ENCODE data around the gene SLC7A7. TPM values are rescaled to one million over a fixed set of nuclear protein-coding genes. Genes with fewer than 3 reads are reported as not detected.

Gene SLC7A7
- total RNA-seq, 1 experiment from 2014 or later: 3.1 TPM

GRCh38 chr14:22845821-22846625, 30.8 kb upstream of the SLC7A7 start:
- Mint-ChIP-seq H3K36me3 (ENCODE audit: insufficient read depth in 1 of 3, low read depth in 3 of 3) (peaks cover 17 to 52% (median 50%) of the 10 kb centered on the region in 3 experiments), H3K27me3 (ENCODE audit: low read depth) (no peaks in the 10 kb centered on the region; the same call in 1 of the 2 replicates), H3K4me1 (peaks cover 23 to 28% of the 10 kb centered on the region in 2 experiments), H3K9me3 (no peaks in the 10 kb centered on the region), H3K4me3 (no peak overlapping the region), H3K27ac (no peak overlapping the region; a peak in 2 of 7 replicates)
- no peak for TF ChIP-seq CTCF (conservative IDR thresholded peaks at IDR 0.05)
- Histone ChIP-seq H2BK5ac (ENCODE audit: insufficient read length, low read length) (no peak overlapping the region), H3K14ac (ENCODE audit: insufficient read depth, low read length) (no peak overlapping the region), H3K4me1 (ENCODE audit: insufficient read depth, low read length) (peaks cover 2% of the 10 kb centered on the region; the same call in 1 of the 2 replicates), H4K91ac (ENCODE audit: insufficient read length, low read depth, low read length) (no peak overlapping the region), H3K9ac (ENCODE audit: extremely low read depth, insufficient read length, low read length) (no peak overlapping the region), H3K27ac (ENCODE audit: insufficient read length, low read depth, low read length) (no peak overlapping the region), H2BK12ac (ENCODE audit: insufficient read length, low read depth, low read length) (no peak overlapping the region), H3K23me2 (ENCODE audit: insufficient read length, low read depth, low read length, poor library complexity, severe bottlenecking) (no peaks in the 10 kb centered on the region), H3K4me2 (ENCODE audit: insufficient read depth, insufficient read length, low read length) (no peak overlapping the region), H3K4ac (ENCODE audit: low read depth, low read length) (no peak overlapping the region), H3K9me3 (ENCODE audit: control insufficient read depth, low read depth, low read length) (no peaks in the 10 kb centered on the region), H2BK20ac (ENCODE audit: low read depth, low read length, poor library complexity, severe bottlenecking) (no peak overlapping the region), H2BK120ac (ENCODE audit: low read depth, low read length, poor library complexity, severe bottlenecking) (no peak overlapping the region), H3K56ac (ENCODE audit: insufficient read length, low read depth, low read length) (no peak overlapping the region), H4K20me1 (ENCODE audit: control insufficient read depth, insufficient read depth, insufficient read length) (no peaks in the 10 kb centered on the region), H3T11ph (ENCODE audit: low read length) (no peak overlapping the region), H2AK5ac (ENCODE audit: insufficient read length, low read length) (no peak overlapping the region), H4K8ac (replicated peaks; ENCODE audit: insufficient read length, low read depth, low read length) (no peak overlapping the region), H3K27me3 (ENCODE audit: insufficient read depth, low read length) (no peaks in the 10 kb centered on the region), H3K18ac (ENCODE audit: insufficient read length, low read depth, low read length) (no peak overlapping the region), H2AFZ (ENCODE audit: low read length) (no peak overlapping the region), H3K79me1 (ENCODE audit: insufficient read depth, low read depth, low read length, poor library complexity, severe bottlenecking) (no peaks in the 10 kb centered on the region), H4K5ac (ENCODE audit: insufficient read length, low read depth, low read length) (no peak overlapping the region), H3K23ac (ENCODE audit: insufficient read length, low read depth, low read length) (no peak overlapping the region), H3K79me2 (ENCODE audit: insufficient read depth, low read length) (no peaks in the 10 kb centered on the region), H2BK15ac (ENCODE audit: low read depth, low read length) (no peak overlapping the region)
- WGBS (ENCODE audit: extremely low coverage, insufficient read length, low lambda C conversion rate): no CpG with 5 or more reads among the region's 26 CpGs
- no peak for DNase-seq

Data from H9 (cell line).